ENCODE measurements around the gene SEMG2. TPM values are rescaled to one million over a fixed set of nuclear protein-coding genes. Genes with fewer than 3 reads are reported as not detected.

SEMG2 gene
- total and polyA plus RNA-seq, 10 of the 15 experiments (the other 5 are each of a cell fraction or from before 2014, with no cell fraction given), result not detected

DNA sequence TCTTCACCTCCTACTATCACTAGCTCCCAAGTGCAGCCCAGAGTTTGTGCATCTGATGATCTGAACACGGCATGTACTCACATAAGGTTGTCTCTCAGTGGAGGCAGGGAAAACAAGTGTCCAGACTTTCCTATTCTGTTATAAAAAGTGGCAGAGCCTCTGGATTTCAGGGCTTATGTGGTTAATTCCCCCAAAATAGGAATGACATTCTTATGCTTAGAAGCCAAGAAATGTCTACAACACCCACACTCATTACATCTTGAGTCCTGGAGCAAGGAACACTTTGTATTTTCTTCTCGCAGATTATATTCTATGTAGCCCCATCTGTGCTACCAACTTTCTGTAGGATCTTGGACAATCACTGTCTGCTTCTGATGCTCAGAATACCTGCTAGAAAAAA is 27.8 kb upstream of the SEMG2 start:
- no peak for ATAC-seq
- SMC1A ChIA-PET (ENCODE audit: uncharacterized antibody, unreplicated experiment), result no interaction called here
- RAD21 ChIA-PET (ENCODE audit: unreplicated experiment), result no interaction called here
- intact Hi-C loops (cut with micrococcal nuclease; ENCODE audit: unreplicated experiment) (no loop called here), in situ Hi-C loops (cut with MboI) (no loop called here)
- no peak overlapping the region for H3K4me2 ChIP-seq (ENCODE audit: control insufficient read depth, insufficient read depth)
- no peaks in the 10 kb centered on the region for H3K27me3 ChIP-seq (replicated peaks in 1 of 2; ENCODE audit: control insufficient read depth in 2 of 2, insufficient read depth in 2 of 2, low read length in 1 of 2)
- no peak overlapping the region for H3K9ac ChIP-seq (ENCODE audit: control insufficient read depth, insufficient read depth, low read length)
- no peak for TF ChIP-seq ZNF384 (IDR thresholded peaks at IDR 0.05; ENCODE audit: borderline replicate concordance, low read depth, low read length)
- no peak for TF ChIP-seq SMC3 (IDR thresholded peaks at IDR 0.05; ENCODE audit: borderline replicate concordance, low read length)
- no peak for TF ChIP-seq IRF4 (IDR thresholded peaks at IDR 0.05; ENCODE audit: low read depth, low read length)
- TF ChIP-seq JUNB (IDR thresholded peaks at IDR 0.05), result no peak
- TF ChIP-seq, protein P1, sequence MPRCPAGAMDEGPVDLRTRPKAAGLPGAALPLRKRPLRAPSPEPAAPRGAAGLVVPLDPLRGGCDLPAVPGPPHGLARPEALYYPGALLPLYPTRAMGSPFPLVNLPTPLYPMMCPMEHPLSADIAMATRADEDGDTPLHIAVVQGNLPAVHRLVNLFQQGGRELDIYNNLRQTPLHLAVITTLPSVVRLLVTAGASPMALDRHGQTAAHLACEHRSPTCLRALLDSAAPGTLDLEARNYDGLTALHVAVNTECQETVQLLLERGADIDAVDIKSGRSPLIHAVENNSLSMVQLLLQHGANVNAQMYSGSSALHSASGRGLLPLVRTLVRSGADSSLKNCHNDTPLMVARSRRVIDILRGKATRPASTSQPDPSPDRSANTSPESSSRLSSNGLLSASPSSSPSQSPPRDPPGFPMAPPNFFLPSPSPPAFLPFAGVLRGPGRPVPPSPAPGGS (IDR thresholded peaks at IDR 0.05; ENCODE audit: borderline replicate concordance, insufficient read depth, low read depth, low read length, poor library complexity, severe bottlenecking), result no peak
- no peak for TF ChIP-seq PAX8 (IDR thresholded peaks at IDR 0.05)
- no peak for TF ChIP-seq JUND (IDR thresholded peaks at IDR 0.05; ENCODE audit: low read depth, low read length)
- TF ChIP-seq ZNF217 (IDR thresholded peaks at IDR 0.05), result no peak
- no peak for TF ChIP-seq NRF1 (conservative IDR thresholded peaks at IDR 0.05; ENCODE audit: low read depth, low read length)
- TF ChIP-seq SMARCA5 (IDR thresholded peaks at IDR 0.05), result no peak
- TF ChIP-seq LARP7 (IDR thresholded peaks at IDR 0.05), result no peak
- TF ChIP-seq FOS (IDR thresholded peaks at IDR 0.05; ENCODE audit: borderline replicate concordance, extremely low read depth, insufficient read length), result no peak
- TF ChIP-seq, protein P2, sequence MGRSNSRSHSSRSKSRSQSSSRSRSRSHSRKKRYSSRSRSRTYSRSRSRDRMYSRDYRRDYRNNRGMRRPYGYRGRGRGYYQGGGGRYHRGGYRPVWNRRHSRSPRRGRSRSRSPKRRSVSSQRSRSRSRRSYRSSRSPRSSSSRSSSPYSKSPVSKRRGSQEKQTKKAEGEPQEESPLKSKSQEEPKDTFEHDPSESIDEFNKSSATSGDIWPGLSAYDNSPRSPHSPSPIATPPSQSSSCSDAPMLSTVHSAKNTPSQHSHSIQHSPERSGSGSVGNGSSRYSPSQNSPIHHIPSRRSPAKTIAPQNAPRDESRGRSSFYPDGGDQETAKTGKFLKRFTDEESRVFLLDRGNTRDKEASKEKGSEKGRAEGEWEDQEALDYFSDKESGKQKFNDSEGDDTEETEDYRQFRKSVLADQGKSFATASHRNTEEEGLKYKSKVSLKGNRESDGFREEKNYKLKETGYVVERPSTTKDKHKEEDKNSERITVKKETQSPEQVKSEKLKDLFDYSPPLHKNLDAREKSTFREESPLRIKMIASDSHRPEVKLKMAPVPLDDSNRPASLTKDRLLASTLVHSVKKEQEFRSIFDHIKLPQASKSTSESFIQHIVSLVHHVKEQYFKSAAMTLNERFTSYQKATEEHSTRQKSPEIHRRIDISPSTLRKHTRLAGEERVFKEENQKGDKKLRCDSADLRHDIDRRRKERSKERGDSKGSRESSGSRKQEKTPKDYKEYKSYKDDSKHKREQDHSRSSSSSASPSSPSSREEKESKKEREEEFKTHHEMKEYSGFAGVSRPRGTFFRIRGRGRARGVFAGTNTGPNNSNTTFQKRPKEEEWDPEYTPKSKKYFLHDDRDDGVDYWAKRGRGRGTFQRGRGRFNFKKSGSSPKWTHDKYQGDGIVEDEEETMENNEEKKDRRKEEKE (IDR thresholded peaks at IDR 0.05), result no peak
- no peak for TF ChIP-seq NR2F1 (conservative IDR thresholded peaks at IDR 0.05)
- TF ChIP-seq SMAD5 (IDR thresholded peaks at IDR 0.05; ENCODE audit: low read depth), result no peak
- H3K36me3 ChIP-seq (ENCODE audit: control insufficient read depth in 2 of 2, insufficient read depth in 2 of 2, low read length in 1 of 2), result no peaks in the 10 kb centered on the region
- H3K9me3 ChIP-seq (replicated peaks; ENCODE audit: control insufficient read depth, insufficient read depth, low read length), result no peaks in the 10 kb centered on the region
- H3K4me1 ChIP-seq (ENCODE audit: control insufficient read depth, insufficient read depth, low read length), result no peaks in the 10 kb centered on the region
- no peaks in the 10 kb centered on the region for H4K20me1 ChIP-seq (ENCODE audit: control insufficient read depth, insufficient read depth)
- no peak for DNase-seq (ENCODE audit: low read depth, low spot score)
- no peak overlapping the region for H3K27ac ChIP-seq (ENCODE audit: control insufficient read depth, insufficient read depth)
- no peaks in the 10 kb centered on the region for H3K79me2 ChIP-seq (ENCODE audit: control insufficient read depth, insufficient read depth, low read length)
- no peak overlapping the region for H3K4me3 ChIP-seq
- BruUV-seq (replicated peaks), result no TSS peak
- CTCF ChIA-PET, result no interaction called here
- no peak overlapping the region for H2AFZ ChIP-seq (ENCODE audit: control insufficient read depth, low read depth, low read length)
- FAIRE-seq, result no peak
- POLR2A ChIA-PET, result no interaction called here
- WGBS (ENCODE audit: insufficient coverage, insufficient replicate concordance, low lambda C conversion rate, missing lambda C conversion rate), result 18% methylated on average over 2 of the region's 2 CpGs

Measured in GM12878 (cell line).